Activated T-cell treated with anti-CD3 and anti-CD28 coated beads for 1 hour (primary cell): Measurements from ENCODE around the gene STPG1.

Experiments used
- DNase-seq: peaks from one replicate; pipeline ENCODE4 v3.0.0-alpha.2; 2020; ENCODE audit warnings: low read depth

Gene STPG1

DNA sequence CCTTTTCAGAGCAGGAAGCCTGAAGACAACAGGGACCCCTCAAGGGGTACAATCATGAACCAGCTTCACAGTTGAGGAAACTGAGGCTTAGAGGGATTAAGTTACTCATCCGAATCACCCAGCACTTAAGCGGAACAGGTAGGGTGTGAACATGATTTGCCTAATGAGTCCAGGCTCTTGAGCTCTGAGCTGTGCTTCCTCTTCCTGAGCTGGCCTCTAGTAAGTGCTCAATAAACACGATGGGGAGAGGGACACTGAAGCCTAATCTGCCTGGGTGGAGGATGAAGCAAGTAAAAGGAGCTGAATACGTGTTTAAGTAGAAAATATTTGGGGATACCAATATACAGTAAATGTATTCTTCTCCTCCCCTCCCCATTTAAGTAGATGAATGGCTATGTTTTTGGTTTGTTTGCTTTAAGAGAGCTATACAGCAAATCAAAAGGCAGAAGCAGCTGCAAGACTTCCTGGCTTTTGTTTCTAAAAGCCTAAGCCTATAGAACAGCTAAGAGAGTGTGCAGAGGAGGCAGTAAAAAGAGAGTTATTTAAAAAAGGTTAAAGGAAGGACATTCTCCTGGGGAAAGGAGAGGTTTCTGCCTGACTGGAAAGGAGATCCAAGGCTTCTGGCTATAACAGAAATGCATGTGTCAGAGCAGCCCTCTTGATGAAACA, 20.5 kb downstream of the STPG1 start:
- DNase-seq, result no peak

DNA sequence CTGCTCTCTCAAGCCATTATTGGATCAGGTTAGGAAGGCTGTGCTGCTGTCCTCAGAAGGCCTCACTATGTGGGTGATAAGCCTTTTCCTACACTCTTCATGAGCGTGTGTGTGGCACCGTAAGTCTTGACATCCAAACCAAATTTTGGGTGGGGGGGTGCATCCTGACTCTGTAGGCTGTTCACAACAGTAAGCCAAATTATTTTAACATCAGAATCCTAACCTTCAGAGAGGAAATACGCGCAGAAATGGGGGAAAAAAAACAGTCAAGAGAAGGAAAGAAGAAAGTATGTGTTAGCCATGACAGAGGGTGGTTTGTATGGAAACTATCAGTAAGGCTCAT, 21.0 kb downstream of the STPG1 start:
- no peak for DNase-seq

DNA sequence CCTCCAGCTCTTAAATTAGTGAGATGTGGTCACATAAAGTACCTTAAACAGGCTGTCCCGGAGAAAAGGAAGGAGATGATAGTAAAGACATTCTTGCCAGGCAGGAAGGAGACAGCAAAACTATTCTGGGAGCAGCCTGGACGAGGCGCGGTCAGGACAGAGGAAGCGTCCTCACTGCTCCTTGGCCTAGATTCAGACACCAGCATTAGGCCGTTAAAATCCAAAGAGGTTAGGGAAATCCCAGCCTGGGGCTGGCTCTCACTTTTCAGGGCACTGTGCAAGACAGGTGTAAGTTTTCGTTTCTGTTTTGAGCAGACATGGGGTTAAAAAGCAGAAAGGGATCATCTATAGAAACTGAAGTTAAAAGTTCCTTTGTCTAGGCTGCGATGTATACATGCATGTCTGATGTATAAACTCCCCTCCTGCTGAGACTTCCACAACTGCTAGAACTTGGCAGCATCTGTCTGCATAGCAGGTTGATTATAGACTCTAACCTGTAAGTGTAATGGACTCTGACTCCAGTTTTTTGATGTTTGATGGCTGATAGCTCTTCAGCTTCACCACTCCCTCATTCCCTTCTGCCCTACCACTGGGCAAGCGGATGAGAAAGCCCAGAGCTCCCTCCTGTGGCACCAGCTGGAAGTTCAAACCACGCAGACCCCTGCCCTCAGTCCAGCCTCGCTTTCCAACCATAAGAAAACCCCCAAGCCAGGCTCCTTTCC, 21.5 kb downstream of the STPG1 start:
- DNase-seq, result peak; percentile 43

DNA sequence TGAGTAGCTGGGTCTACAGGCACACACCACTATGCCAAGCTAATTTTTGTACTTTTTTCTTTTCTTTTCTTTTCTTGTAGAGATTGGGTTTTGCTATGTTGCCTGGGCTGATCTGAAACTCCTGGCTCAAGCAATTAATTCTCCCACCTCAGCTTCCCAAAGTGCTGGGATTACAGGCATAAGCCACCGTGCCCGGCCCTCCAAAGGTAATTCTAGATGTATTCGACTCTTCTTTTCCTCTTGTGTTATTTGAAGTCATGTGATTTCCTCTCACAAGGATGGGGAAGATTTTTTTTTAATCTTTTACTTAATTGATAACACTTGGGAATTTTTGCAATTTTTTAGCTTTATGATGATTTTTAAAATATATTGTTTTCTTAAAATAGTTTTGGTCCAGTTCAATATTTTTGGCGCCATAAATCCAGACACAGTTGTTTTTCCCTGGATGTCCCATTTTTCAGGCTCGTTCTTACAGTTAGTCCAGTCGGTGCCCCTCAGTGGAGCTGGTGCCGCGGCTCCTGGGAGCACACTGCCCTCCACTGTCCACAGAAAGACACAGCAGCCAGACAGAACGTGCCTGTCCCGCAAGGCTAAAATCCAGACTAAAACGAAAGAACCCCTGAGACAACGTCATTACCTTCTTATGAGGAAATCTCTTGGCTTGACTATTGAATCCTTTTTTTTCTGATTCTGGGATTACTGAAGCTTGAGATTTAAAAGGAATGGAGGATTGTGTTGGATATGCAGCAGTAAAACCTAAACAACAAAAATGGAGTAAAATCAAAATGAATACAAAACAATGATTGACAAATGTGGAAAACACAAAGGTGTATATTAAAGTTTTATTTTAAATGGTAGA, 22.4 kb downstream of the STPG1 start:
- DNase-seq, result peak; percentile 49

DNA sequence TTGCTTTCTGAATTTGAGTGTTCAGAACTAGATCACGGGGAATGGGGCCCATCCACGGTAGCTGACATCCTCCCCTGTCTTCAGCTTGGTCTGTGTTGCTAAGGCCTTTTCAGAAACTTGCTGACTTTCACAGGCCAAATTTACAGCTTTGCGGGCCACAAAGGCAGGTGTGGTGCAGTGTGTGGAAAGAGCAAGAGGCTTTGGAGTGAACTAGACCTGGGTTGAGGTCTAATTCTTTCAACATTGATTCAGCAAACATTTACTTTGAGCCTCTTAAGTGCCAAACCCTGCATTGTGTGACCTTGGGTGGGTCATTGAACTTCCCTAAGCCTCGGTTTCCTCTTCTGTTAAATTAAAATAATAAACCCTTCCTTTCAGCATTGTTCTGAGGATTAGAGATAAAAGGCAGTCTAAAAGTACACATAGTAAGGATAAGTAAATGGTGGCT, 24.3 kb downstream of the STPG1 start:
- no peak for DNase-seq

DNA sequence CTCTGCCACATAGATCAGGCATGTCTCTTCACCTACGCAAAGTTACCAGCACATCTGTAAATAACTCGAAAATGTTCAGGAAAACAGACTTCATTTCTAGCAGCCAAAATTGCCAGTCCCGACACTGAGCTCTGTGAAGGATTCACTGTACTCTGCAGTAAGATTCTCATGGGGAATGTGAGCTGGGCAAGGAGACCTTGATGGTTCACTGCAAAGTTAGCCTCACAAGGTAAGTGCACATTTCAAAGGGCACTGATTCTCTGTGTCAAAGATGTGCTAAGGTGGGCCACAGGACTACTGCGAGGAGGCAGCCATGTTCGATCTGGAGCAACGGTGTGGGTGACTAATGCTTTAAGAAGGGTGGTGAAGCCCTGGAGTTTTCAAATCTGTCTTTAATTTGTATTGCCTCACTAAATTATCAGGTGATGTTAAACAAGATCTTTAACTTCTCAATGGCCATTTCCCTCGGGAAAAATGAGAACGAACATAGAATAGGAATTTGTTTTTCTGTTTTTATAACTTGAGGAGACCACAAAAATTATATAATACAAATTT, 25.2 kb downstream of the STPG1 start:
- DNase-seq, result no peak

DNA sequence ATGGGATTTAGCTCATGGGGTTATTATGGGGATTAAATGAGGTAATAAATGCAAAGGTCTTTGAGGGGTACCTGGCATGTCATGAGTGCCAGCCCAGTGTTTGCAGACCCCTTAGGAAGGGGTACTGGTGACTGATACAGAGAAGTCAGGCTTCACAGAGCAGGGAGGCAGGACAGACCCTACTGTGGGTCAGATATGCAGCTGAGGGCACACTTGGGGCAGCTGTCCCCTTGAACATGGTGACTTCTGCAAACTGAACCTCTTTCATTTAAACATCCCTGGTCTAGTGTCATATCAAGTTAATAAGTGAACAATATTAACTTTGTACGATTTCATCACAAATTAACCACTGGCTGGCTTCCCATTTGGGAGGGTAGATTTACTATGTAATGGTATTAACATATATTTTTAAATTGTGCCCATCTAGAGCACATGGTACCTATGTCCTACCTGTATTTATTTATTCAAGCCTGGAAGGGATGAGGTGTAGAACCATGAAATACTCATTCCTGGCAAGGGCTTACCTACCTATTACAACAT, 25.9 kb downstream of the STPG1 start:
- no peak for DNase-seq

DNA sequence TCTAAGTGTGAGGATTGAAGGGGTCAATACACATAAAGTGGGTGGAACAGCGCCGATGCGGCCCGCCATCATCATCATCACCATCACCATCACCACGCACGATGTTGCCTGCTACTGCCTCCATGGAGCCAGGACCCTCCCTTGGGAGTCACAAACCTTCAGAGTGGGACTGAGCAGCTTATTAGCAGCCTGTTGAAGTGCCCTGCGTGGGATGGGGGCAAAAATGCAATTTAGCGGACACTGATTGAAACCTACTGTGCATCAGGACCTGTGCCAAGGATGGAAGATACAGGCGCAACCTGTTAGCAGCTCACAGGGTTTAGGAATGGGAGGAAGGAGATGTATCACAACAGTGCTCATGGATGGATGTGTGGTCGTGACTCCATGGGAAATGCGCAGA, 26.7 kb downstream of the STPG1 start:
- DNase-seq, result no peak

DNA sequence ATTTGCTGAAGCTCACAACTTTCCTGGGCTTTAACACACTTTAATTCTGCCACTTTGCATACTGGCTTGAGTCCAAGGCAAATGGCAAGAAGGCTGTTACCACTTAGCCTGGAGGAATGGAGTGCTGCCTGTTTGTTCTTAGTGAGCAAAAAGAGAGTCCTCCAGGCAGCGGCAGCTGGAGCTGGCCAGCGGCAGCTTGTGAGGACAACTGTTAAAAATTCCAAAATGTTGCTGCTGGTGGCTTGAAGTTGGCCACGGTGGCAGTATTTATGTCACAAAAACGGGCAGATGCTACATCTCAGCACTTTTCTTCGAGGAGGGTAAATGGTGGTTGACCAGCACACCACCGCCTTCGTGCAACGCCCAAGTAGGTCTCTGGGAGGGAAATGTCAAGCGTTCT, 27.3 kb downstream of the STPG1 start:
- no peak for DNase-seq

DNA sequence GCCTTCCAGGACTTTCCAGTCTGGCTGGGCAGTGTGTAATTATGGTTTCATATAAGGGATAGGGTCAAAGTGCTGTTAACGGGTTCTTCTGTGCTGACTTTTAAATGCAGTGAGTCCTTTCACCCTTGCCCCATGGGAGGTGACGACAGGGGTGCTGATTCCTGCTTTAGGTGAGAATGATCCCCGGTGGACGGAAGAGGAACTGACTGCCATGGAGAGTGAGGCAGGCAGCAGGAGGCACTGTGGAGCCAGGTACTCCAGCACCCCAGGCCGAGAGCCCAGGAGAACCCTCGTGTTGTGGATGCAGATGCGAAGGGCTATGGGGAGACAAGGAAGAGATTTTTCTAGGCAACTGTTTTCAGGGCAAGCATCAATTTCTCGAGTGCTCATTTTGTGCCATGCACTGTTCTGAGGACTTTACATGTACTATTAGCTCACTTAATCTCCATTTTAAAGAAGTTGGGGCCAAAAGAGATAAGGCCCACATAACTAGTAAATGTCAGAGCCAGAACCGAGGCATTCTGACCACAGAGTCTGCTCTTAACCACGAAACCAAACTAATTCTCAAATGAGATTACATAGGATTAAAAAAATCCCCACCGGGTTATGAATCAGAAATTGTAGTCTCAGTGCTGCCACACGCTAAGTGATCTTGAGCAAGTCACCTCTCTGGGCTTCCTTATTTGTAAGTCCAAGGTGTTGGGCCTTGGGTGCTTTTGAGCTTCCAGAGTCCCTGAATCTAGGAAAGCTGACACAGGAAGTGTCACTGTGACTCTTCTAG, 28.2 kb downstream of the STPG1 start:
- DNase-seq, result no peak

DNA sequence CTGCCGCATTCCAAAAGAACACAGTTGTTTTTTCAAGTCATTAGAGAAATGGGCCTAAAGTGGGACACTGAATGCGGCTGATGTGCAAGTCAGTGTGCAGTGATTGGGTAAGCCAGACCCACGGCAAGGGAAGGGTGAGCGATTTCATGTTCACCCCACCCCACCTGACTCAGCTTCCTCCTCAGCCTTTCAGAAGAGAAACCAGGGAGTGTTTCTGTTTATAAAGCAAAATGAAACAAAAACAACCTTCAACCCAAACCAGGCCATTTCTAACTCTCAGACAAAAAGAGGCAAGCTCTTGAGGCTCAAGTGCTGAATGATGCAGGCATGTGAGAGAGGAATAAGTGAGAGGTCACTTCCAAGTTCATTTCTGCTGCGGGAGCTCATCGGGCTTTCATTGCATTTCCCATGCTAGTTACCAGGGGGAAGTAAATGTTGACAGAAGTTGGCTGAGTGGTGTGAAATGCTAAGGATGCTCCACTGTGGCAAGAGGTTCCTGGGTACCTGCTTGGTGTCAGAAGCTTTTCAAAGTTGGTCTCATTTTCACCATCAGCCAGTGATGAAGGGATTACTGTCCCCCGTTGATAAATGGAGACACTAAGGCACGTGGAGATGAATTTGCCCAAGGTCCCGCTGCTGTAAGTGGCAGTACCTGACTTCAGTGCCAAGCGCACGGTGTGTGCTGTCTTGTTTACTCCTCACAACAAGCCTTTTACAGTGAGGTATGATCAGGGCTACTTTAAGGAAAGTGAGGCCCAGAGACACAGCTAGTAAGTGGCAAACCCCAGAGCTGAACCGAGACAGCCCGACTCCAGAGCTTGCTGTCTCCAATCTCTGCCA, 29.1 kb downstream of the STPG1 start:
- DNase-seq, result no peak

DNA sequence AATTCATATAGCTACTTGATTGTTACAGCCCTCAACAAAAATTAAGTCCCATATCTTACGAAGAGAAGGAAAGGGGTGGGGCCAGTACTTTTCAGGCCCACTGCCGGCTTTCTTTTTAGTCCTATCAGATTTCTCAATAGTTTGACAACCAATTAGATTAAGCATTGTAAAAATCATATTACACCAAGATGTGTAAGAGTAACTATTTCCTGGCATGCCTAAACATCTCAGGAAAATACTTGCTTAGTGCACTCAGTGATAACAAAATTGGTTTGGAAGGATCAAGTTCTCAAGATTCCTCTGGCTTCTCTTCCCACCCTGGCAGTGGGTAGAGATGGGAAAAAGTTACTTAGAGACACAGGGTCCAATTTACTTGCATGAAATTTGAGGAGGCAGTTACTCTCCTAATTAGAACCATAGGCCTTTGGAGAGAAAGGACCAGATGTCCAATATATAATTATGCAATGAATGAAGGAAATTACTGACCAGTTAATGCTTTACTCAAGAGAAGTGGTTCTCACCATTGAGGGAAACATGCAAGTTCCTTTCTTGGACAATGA, 30.1 kb downstream of the STPG1 start:
- DNase-seq, result no peak

DNA sequence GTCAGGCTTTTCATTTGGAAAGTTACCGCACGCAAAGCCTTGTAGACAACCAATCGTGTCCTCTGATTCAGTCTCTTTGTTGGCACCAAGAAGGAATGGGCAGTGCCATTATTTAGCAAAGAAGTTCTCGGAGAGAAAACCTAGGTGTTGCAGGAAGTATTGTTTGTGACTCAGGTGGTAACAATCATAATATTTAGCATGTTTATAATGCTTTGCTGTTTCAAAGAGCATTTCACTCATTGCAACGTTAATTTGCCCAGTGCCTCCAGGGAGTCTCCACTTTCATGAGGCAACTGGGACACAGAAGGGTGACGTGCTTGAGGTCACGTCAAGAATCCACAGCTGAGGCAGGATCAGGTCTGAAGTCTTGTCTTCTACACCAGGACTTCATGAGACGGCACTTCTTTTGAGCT, 31.4 kb downstream of the STPG1 start:
- DNase-seq, result no peak

DNA sequence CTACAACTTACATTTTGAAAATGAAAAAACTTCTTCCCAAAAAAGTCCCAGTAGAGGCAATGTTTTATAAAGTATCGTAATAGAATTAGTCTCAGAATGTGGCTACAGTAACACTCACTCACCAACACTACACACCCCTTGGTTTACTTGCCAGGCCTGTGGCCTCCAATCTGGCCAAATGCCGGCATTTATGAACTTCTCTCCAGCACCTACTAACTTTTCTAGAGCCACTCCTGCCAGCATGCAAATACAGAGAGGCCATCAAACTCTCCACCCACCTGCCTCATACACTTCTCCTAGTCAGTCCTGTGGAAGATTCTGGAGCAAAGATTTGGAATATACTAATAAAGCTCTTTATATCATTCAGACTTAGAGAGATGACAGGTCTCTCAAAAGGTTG, 32.3 kb downstream of the STPG1 start:
- no peak for DNase-seq

DNA sequence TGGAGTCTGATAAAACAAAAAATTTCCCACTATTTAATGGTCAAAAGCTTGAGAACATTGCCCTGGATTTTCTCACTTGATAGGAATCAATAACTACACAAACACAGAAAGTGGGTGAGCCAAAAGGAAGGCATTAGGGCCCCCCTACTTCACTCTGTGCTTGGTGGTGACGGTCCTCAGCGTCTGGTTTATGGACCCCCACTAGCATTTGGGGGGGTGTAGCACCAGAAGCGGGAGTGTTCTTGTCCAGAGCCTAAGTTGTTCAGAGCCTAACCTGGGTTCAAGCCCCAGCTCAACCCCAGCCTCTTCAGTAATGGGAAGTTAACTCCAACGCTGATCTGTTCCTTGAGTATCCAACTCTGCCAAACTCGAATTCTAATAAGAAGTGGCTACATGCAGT, 33.1 kb downstream of the STPG1 start:
- DNase-seq, result no peak

DNA sequence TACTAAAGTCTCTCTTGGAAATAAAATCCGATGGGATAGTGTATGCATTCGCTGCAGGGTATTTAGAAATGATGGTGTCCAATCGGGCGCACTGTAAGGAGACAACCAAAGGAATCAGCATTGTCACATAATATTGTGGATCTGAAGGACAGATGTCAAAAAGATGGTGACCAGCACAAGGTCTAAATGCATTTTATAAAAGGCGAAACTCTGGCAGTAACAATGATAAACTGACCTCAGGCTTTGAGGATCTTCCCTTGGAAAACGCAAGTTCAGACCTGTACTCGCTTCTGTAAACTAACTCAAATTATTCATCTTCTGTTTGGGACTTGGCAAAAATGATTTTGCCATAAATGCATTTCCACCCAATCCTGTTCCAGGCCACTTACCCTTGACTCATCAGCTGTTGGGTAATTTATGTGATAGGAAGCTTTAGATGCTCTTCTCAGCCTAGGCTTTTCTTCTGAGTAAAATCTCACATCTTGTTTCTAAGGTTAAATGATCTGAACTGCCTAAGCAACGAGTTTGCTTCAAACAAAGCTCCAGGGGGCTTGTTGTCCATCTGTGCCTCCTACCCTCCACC, 33.8 kb downstream of the STPG1 start:
- no peak for DNase-seq

DNA sequence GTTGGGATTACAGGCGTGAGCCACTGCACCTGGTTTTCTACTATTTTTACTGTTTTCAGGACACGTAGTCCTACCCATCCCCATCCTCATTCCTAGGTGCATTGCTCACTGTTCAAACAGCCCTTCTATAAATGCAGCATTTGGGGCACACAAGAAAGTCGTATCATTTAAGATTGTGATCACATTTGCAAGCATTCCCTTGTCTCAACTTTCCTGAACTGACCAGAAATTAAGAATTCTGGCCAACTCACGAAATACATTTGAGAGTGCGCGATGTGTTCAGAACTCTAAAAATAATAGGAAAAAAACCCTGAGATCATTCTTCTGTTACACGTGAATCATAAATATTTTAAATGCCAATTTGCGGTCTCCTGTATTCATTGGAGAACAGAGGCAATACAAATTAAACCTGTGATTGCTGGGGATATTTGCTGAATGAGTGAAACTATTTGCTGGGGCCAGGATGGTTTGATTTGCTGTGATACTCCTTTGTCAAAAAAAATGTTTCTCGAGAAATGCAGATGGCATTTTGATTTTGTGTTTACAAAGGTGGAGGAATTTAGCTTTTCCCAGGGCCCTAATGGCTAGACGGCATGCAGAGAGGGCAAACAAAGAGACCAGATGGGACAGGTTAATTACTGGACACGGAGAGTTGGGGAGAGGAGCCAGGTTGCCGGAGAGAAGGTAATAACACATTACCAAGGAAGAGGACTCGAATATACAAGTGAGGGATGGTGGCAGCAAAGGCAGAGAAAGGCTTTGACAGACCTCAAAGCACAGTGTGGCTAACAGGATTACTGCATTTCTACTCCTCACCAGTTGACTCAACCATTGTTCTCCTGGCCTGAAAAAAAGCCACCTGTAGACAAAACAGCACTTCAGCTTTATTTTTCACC, 38.4 kb downstream of the STPG1 start:
- DNase-seq, result no peak

DNA sequence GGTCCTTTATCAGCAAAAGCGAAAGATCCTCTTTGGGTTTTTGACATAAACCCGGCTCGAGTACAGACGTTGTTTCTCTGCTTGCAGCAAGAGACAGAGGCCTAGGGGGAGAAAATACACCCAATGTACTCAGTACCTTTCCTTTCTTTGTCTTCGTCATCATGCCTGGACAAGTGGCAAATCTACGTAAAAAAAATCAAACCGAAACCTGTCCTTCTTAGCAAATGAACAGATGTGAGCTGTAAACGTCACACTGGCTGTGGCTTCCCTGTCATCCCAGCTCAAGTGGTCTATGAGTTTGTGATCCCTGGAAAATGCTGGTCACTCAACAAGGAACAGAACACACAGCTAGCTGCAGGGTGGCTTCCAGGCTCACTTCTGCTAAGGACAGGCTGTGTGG, 39.9 kb downstream of the STPG1 start:
- no peak for DNase-seq

DNA sequence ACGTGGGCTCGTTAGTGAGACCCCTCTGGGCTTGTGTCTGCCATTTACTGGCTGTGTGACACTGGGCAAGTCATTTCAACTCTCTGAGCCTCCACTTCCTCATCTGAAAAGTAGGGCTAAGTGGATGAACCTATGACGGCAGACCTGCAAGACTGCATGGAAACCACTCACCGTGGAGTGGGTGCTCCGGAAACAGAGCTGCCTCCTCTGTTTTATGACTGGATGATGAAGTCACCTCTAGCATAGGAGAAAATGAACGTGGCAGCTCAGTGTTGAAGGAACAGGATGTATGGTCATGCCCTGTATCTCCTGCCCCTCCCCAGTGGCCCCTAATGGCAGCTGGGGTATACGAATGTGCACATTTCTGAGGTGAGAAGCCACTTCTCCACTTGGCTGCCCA, 40.5 kb downstream of the STPG1 start:
- no peak for DNase-seq
